ENCODE results near the gene SOCS7.

Gene SOCS7

GRCh38 chr17:38417210-38417951 lies 65.7 kb downstream of the SOCS7 start:
- no peak for TF ChIP-seq CTCF (conservative IDR thresholded peaks at IDR 0.05)
- no peak overlapping the region for H3K27ac ChIP-seq

GRCh38 chr17:38418062-38418692 lies 66.5 kb downstream of the SOCS7 start:
- peak overlapping the region; percentile 26; the same call in 1 of the 2 replicates for H3K27ac ChIP-seq
- no peak for TF ChIP-seq CTCF (conservative IDR thresholded peaks at IDR 0.05)

- TF ChIP-seq CTCF (conservative IDR thresholded peaks at IDR 0.05), result no peak
- H3K27ac ChIP-seq, result peak overlapping the region; percentile 26; the same call in 1 of the 2 replicates
Observed at GRCh38 chr17:38418693-38419507, 67.3 kb downstream of the SOCS7 start.

- peak overlapping the region; percentile 26; the same call in 1 of the 2 replicates for H3K27ac ChIP-seq
- TF ChIP-seq CTCF (conservative IDR thresholded peaks at IDR 0.05), result no peak
Observed at GRCh38 chr17:38419508-38419981, 67.9 kb downstream of the SOCS7 start.

- TF ChIP-seq CTCF (conservative IDR thresholded peaks at IDR 0.05), result no peak
- no peak overlapping the region for H3K27ac ChIP-seq
Observed at GRCh38 chr17:38420518-38420917, 68.9 kb downstream of the SOCS7 start.

- no peak overlapping the region for H3K27ac ChIP-seq
- no peak for TF ChIP-seq CTCF (conservative IDR thresholded peaks at IDR 0.05)
Observed at GRCh38 chr17:38421171-38421841, 69.7 kb downstream of the SOCS7 start.
